Raji (cell line): Measurements from ENCODE around the gene ARHGEF39.

Experiments used
- POLR2A ChIP-seq: IDR thresholded peaks from 2 replicates; pipeline ENCODE4 v1.6.1; 2011; ENCODE audit warnings: low read depth, low read length, control low read depth; ENCODE audit not compliant: insufficient read depth

Gene ARHGEF39

GRCh38 chr9:35669331-35670145 is 4.5 kb upstream of the ARHGEF39 start:
- no peak for TF ChIP-seq POLR2A

DNA sequence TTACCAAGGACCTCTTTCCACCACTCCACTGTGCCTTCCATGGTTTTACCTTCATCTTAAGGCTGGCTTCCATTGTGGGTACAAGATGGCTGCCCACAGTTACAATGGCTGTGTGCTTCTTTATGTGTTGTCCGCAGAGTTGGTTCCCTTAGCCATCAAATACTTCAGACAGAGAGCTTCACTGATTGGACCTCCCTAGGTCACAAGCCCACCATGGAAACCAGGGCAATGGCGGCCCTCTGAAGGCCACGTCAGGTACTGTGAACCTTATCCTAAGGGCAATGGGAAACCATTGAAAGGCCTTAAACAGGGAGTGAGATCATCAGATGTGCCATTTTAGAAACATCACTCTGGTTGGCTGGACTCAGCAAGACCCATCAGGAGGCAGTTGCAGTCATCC is 2.9 kb upstream of the ARHGEF39 start:
- no peak for TF ChIP-seq POLR2A

- no peak for TF ChIP-seq POLR2A
Observed at GRCh38 chr9:35666549-35666948, 1.6 kb upstream of the ARHGEF39 start.

- no peak for TF ChIP-seq POLR2A
Observed at GRCh38 chr9:35666045-35666444, 1.1 kb upstream of the ARHGEF39 start.

GRCh38 chr9:35665471-35665818 is 450 bp upstream of the ARHGEF39 start:
- no peak for TF ChIP-seq POLR2A

- no peak for TF ChIP-seq POLR2A
Observed at GRCh38 chr9:35662437-35662836, 2.6 kb downstream of the ARHGEF39 start.

GRCh38 chr9:35661756-35662350 is 3.1 kb downstream of the ARHGEF39 start:
- TF ChIP-seq POLR2A: no peak

- no peak for TF ChIP-seq POLR2A
Observed at GRCh38 chr9:35660966-35661415, 4.0 kb downstream of the ARHGEF39 start.

DNA sequence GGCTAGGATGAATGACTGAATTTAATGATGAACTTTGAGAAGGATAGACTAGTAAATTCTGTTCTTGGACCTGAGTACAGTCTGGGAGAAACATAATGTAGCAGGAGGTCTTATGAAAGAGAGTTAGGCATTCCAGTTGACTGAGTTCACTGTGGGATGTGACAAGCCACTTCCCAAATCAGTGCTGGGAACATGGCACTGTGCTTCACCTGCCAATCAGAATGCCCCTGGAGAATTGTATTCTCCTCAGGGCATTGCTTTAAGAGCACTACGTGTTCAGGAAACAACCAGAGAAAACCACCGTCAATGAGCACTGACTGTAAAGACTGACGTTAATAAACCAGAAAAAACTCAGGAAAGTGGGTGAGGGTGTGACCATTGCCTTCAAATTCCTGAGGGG is 5.7 kb downstream of the ARHGEF39 start:
- TF ChIP-seq POLR2A: no peak

GRCh38 chr9:35658968-35659220 is 6.1 kb downstream of the ARHGEF39 start:
- TF ChIP-seq POLR2A: no peak

GRCh38 chr9:35658137-35658967 is 6.6 kb downstream of the ARHGEF39 start, which contains the start of gene CCDC107:
Gene CCDC107 (plus strand): TSS chr9:35658292. CDS start chr9:35658380, 88 bp downstream.
- peak; percentile 61 for TF ChIP-seq POLR2A

- no peak; the same call in 1 of the 2 replicates for TF ChIP-seq POLR2A
Observed at GRCh38 chr9:35657546-35658136, 7.4 kb downstream of the ARHGEF39 start, which contains the start of gene RMRP. Gene RMRP (minus strand): TSS chr9:35658019.

- no peak for TF ChIP-seq POLR2A
Observed at GRCh38 chr9:35656831-35657545, 8.0 kb downstream of the ARHGEF39 start.

DNA sequence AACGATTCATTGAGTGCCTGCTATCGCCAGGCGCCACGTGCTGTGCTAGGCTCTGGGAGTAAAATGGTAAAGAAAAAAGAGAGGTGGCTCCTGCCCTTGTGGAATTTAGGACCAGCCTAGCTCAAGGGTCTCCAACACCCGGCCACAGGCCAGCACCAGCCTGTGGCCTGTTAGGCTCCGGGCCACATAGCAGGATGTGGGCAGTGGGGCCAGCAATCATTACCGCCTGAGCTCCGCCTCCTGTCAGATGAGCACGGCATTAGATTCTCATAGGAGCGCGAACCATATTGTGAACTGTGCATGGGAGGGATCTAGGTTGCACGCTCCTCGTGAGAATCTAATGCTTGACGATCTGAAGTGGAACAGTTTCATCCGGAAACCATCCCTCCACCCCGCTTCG is 8.6 kb downstream of the ARHGEF39 start:
- no peak for TF ChIP-seq POLR2A

- no peak for TF ChIP-seq POLR2A
Observed at GRCh38 chr9:35653611-35654010, 11.4 kb downstream of the ARHGEF39 start.
